ENCODE data around the gene TENM4.

DNA sequence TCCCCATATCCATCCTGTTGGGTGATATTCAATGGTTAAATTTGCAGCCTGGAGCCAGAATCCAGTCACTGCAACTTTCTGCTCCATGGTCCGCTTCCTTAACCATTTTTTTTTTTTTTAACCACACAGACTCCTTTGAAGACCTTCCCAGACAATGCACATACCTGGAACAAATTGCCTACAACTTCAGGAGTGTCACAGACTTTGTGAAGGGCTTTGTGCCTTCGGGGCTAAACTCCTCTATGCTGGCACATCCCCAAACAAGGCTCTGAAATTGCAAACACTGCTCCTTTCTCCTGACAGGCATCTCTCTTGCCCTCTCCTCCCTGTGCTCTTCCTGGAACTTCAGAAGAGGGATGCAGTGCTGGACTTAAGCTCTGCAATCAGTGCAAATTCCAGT lies 40.6 kb downstream of the TENM4 start:
- no peak for TF ChIP-seq TAF1 (IDR thresholded peaks at IDR 0.05; ENCODE audit: borderline replicate concordance, insufficient read depth, low read length)
- TF ChIP-seq POLR2AphosphoS5 (IDR thresholded peaks at IDR 0.05; ENCODE audit: low read depth, low read length) = no peak
- TF ChIP-seq SIN3A (IDR thresholded peaks at IDR 0.05; ENCODE audit: borderline replicate concordance, insufficient read depth, low read length) = no peak
- no peak for TF ChIP-seq FOXP2 (optimal IDR thresholded peaks at IDR 0.05; ENCODE audit: borderline replicate concordance, extremely low read depth, extremely low read length, insufficient read depth)
